H9 (cell line): ENCODE data around the gene SLC9A5. TPM values are rescaled to one million over a fixed set of nuclear protein-coding genes. Genes with fewer than 3 reads are reported as not detected.

Experiments used
- DNase-seq: peaks from one replicate; pipeline ENCODE4 v3.0.0-alpha.2; 2017
- H2AFZ ChIP-seq: one replicate; pipeline ENCODE4 v1.6.1; 2013; ENCODE audit warnings: mild to moderate bottlenecking, low read length, control low read depth, moderate library complexity
- H2AK5ac ChIP-seq: 2 replicates; pipeline ENCODE4 v1.6.1; 2013; ENCODE audit warnings: low read length, control low read depth, mixed read lengths; ENCODE audit not compliant: insufficient read length
- H2BK120ac ChIP-seq: one replicate; pipeline ENCODE4 v1.6.1; 2013; ENCODE audit warnings: low read depth, mild to moderate bottlenecking, low read length, control low read depth, inconsistent platforms; ENCODE audit not compliant: poor library complexity, severe bottlenecking
- H2BK12ac ChIP-seq: 2 replicates; pipeline ENCODE4 v1.6.1; 2013; ENCODE audit warnings: low read length, control low read depth, mixed read lengths, low read depth; ENCODE audit not compliant: insufficient read length
- H2BK15ac ChIP-seq: 2 replicates; pipeline ENCODE4 v1.6.1; 2013; ENCODE audit warnings: low read depth, low read length, control low read depth
- H2BK20ac ChIP-seq: one replicate; pipeline ENCODE4 v1.6.1; 2013; ENCODE audit warnings: low read depth, mild to moderate bottlenecking, low read length, control low read depth, inconsistent platforms; ENCODE audit not compliant: poor library complexity, severe bottlenecking
- H2BK5ac ChIP-seq: 2 replicates; pipeline ENCODE4 v1.6.1; 2013; ENCODE audit warnings: low read length, control low read depth, mixed read lengths; ENCODE audit not compliant: insufficient read length
- H3K14ac ChIP-seq: 2 replicates; pipeline ENCODE4 v1.6.1; 2013; ENCODE audit warnings: low read length, control low read depth; ENCODE audit not compliant: insufficient read depth
- H3K18ac ChIP-seq: 2 replicates; pipeline ENCODE4 v1.6.1; 2013; ENCODE audit warnings: low read depth, mild to moderate bottlenecking, mixed read lengths, low read length, control low read depth; ENCODE audit not compliant: insufficient read length
- H3K23ac ChIP-seq: 2 replicates; pipeline ENCODE4 v1.6.1; 2013; ENCODE audit warnings: low read length, control low read depth, mixed read lengths, low read depth; ENCODE audit not compliant: insufficient read length
- H3K23me2 ChIP-seq: 2 replicates; pipeline ENCODE4 v1.6.1; 2013; ENCODE audit warnings: low read depth, mild to moderate bottlenecking, mixed read lengths, low read length, control low read depth; ENCODE audit not compliant: insufficient read length, poor library complexity, severe bottlenecking
- H3K27ac ChIP-seq: 2 replicates; pipeline ENCODE4 v1.5.1; 2013; ENCODE audit warnings: low read length, control low read depth, mixed read lengths, low read depth; ENCODE audit not compliant: insufficient read length
- H3K27me3 ChIP-seq: 2 replicates; pipeline ENCODE4 v1.6.1; 2013; ENCODE audit warnings: low read length, control low read depth, inconsistent platforms; ENCODE audit not compliant: insufficient read depth
- H3K4ac ChIP-seq: 2 replicates; pipeline ENCODE4 v1.6.1; 2013; ENCODE audit warnings: low read depth, mild to moderate bottlenecking, control low read depth, inconsistent platforms, low read length, moderate library complexity
- H3K4me1 ChIP-seq: 2 replicates; pipeline ENCODE4 v1.6.1; 2013; ENCODE audit warnings: low read length, control low read depth, inconsistent platforms; ENCODE audit not compliant: insufficient read depth
- H3K4me2 ChIP-seq: 2 replicates; pipeline ENCODE4 v1.6.1; 2013; ENCODE audit warnings: low read length, control low read depth, mixed read lengths; ENCODE audit not compliant: insufficient read length, insufficient read depth
- H3K56ac ChIP-seq: 2 replicates; pipeline ENCODE4 v1.6.1; 2013; ENCODE audit warnings: low read depth, mild to moderate bottlenecking, mixed read lengths, low read length, control low read depth; ENCODE audit not compliant: insufficient read length
- H3K79me1 ChIP-seq: 2 replicates; pipeline ENCODE4 v1.6.1; 2013; ENCODE audit warnings: low read depth, mild to moderate bottlenecking, moderate library complexity, low read length, control low read depth, inconsistent platforms; ENCODE audit not compliant: insufficient read depth, poor library complexity, severe bottlenecking
- H3K79me2 ChIP-seq: 2 replicates; pipeline ENCODE4 v1.6.1; 2013; ENCODE audit warnings: low read length, control low read depth, inconsistent platforms; ENCODE audit not compliant: insufficient read depth
- H3K9ac ChIP-seq: 2 replicates; pipeline ENCODE4 v1.6.1; 2013; ENCODE audit warnings: low read length, control low read depth, mixed read lengths; ENCODE audit not compliant: insufficient read length; ENCODE audit errors: extremely low read depth
- H3K9me3 ChIP-seq: one replicate; pipeline ENCODE4 v1.6.1; 2013; ENCODE audit warnings: low read depth, low read length, inconsistent platforms; ENCODE audit not compliant: control insufficient read depth
- H3T11ph ChIP-seq: one replicate; pipeline ENCODE4 v1.6.1; 2013; ENCODE audit warnings: mild to moderate bottlenecking, low read length, control low read depth, inconsistent platforms
- H4K20me1 ChIP-seq: one replicate; pipeline ENCODE4 v1.6.1; 2013; ENCODE audit not compliant: control insufficient read depth, insufficient read length, insufficient read depth
- H4K5ac ChIP-seq: 2 replicates; pipeline ENCODE4 v1.6.1; 2013; ENCODE audit warnings: low read depth, mild to moderate bottlenecking, mixed read lengths, low read length, control low read depth; ENCODE audit not compliant: insufficient read length
- H4K8ac ChIP-seq: replicated peaks from 2 replicates; pipeline ENCODE4 v1.6.1; 2013; ENCODE audit warnings: low read length, control low read depth, mixed read lengths, low read depth; ENCODE audit not compliant: insufficient read length
- H4K91ac ChIP-seq: 2 replicates; pipeline ENCODE4 v1.6.1; 2013; ENCODE audit warnings: low read depth, mild to moderate bottlenecking, moderate library complexity, mixed read lengths, low read length, control low read depth; ENCODE audit not compliant: insufficient read length
- H3K27ac Mint-ChIP-seq, 3 experiments: 2 replicates in 2 of 3; 3 replicates in 1 of 3; pipeline ENCODE4 v1.8.0; 2020 to 2021; ENCODE audit warnings: mixed read lengths in 3 of 3, mild to moderate bottlenecking in 1 of 3, moderate library complexity in 1 of 3
- H3K27me3 Mint-ChIP-seq: 2 replicates; pipeline ENCODE4 v1.8.0; 2021; ENCODE audit warnings: low read depth, mild to moderate bottlenecking, moderate library complexity, mixed read lengths
- H3K36me3 Mint-ChIP-seq, 3 experiments: 2 replicates in 2 of 3; 3 replicates in 1 of 3; pipeline ENCODE4 v1.8.0; 2020 to 2021; ENCODE audit warnings: low read depth in 3 of 3, mixed read lengths in 3 of 3; ENCODE audit not compliant: insufficient read depth in 1 of 3
- H3K4me1 Mint-ChIP-seq, 2 experiments: 2 replicates each; pipeline ENCODE4 v1.8.0; 2020; ENCODE audit warnings: mixed read lengths in 2 of 2
- H3K4me3 Mint-ChIP-seq, 2 experiments: 2 replicates in 1 of 2; 3 replicates in 1 of 2; pipeline ENCODE4 v1.8.0; 2020 to 2021; ENCODE audit warnings: mild to moderate bottlenecking in 2 of 2, mixed read lengths in 2 of 2, moderate library complexity in 1 of 2
- H3K9me3 Mint-ChIP-seq, 2 experiments: 2 replicates in 1 of 2; 3 replicates in 1 of 2; pipeline ENCODE4 v1.8.0; 2020; ENCODE audit warnings: mild to moderate bottlenecking in 2 of 2, mixed read lengths in 2 of 2, moderate library complexity in 1 of 2
- WGBS: extraction: QIAGEN DNeasy Blood & Tissue Kit; methylation state at CpG from one replicate; pipeline ENCODE4 v1.1.7; 2013; ENCODE audit warnings: missing lambda C conversion rate, low lambda C conversion rate, mixed read lengths; ENCODE audit not compliant: insufficient read length; ENCODE audit errors: extremely low coverage; 5-methylcytosine and 5-hydroxymethylcytosine counted together
- total RNA-seq: library from RNA; stranded (reverse); gene quantifications from 2 replicates; pipeline ENCODE4 v1.2.1, GENCODE V29; 2021
- TF ChIP-seq, protein P1 (sequence below): fragments of 200-600 bp; sonication (generic); conservative IDR thresholded peaks from 3 replicates; pipeline ENCODE4 v1.8.0; 2021; ENCODE audit warnings: antibody characterized with exemption, mild to moderate bottlenecking

Gene SLC9A5
- total RNA-seq, 1 experiment from 2014 or later, result 9.1 TPM

- H3K4me1 Mint-ChIP-seq, result peaks cover 3% of the 10 kb centered on the region in 2 experiments; a peak in 3 of 4 replicates
- no CpG with 5 or more reads among the region's 2 CpGs for WGBS
- no peak overlapping the region for H2BK15ac ChIP-seq
- TF ChIP-seq, protein P1, sequence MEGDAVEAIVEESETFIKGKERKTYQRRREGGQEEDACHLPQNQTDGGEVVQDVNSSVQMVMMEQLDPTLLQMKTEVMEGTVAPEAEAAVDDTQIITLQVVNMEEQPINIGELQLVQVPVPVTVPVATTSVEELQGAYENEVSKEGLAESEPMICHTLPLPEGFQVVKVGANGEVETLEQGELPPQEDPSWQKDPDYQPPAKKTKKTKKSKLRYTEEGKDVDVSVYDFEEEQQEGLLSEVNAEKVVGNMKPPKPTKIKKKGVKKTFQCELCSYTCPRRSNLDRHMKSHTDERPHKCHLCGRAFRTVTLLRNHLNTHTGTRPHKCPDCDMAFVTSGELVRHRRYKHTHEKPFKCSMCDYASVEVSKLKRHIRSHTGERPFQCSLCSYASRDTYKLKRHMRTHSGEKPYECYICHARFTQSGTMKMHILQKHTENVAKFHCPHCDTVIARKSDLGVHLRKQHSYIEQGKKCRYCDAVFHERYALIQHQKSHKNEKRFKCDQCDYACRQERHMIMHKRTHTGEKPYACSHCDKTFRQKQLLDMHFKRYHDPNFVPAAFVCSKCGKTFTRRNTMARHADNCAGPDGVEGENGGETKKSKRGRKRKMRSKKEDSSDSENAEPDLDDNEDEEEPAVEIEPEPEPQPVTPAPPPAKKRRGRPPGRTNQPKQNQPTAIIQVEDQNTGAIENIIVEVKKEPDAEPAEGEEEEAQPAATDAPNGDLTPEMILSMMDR, result no peak
- no peak overlapping the region for H2BK5ac ChIP-seq
- no peak overlapping the region for H3K18ac ChIP-seq
- H3K79me2 ChIP-seq, result no peaks in the 10 kb centered on the region
- H3K9ac ChIP-seq, result no peak overlapping the region
- H3T11ph ChIP-seq, result no peak overlapping the region
- H3K56ac ChIP-seq, result no peak overlapping the region
- H3K79me1 ChIP-seq, result no peaks in the 10 kb centered on the region
- H2BK12ac ChIP-seq, result no peak overlapping the region
- H3K23me2 ChIP-seq, result peaks cover 6% of the 10 kb centered on the region
- H2BK20ac ChIP-seq, result no peak overlapping the region
- H3K4me2 ChIP-seq, result no peak overlapping the region
- no peak overlapping the region for H2AK5ac ChIP-seq
- no peak overlapping the region for H3K4ac ChIP-seq
- peaks cover 0 to 7% (median 4%) of the 10 kb centered on the region in 3 experiments; a peak in 2 of 7 replicates for H3K36me3 Mint-ChIP-seq
- H3K4me3 Mint-ChIP-seq, result peak overlapping the region in 1 of 2 experiments; percentile 14; a peak in 1 of 5 replicates
- no peaks in the 10 kb centered on the region for H3K9me3 ChIP-seq
- H2BK120ac ChIP-seq, result no peak overlapping the region
- no peak overlapping the region for H3K14ac ChIP-seq
- DNase-seq, result no peak
- H3K27ac ChIP-seq, result no peak overlapping the region
- H4K20me1 ChIP-seq, result no peaks in the 10 kb centered on the region
- no peak overlapping the region for H4K5ac ChIP-seq
- no peaks in the 10 kb centered on the region for H3K27me3 ChIP-seq
- H3K27me3 Mint-ChIP-seq, result peaks cover 6% of the 10 kb centered on the region
- peak overlapping the region in 1 of 3 experiments; percentile 18; a peak in 1 of 7 replicates for H3K27ac Mint-ChIP-seq
- no peak overlapping the region for H3K23ac ChIP-seq
- H2AFZ ChIP-seq, result no peak overlapping the region
- no peak overlapping the region for H4K91ac ChIP-seq
- no peaks in the 10 kb centered on the region for H3K4me1 ChIP-seq
- no peaks in the 10 kb centered on the region for H3K9me3 Mint-ChIP-seq
- H4K8ac ChIP-seq, result no peak overlapping the region
Measured at GRCh38 chr16:67275321-67275720, 26.5 kb downstream of the SLC9A5 start.
